A549 (cell line): ENCODE data around the gene CAND2. TPM values are rescaled to one million over a fixed set of nuclear protein-coding genes. Genes with fewer than 3 reads are reported as not detected.

Source experiments
- ATAC-seq, 2 experiments: fragments of 200-7000 bp in 1 of 2; fragments of >200 bp in 1 of 2; cut with Nextera tagmentation in 1 of 2; cut with Tn5 transposase in 1 of 2; 3 replicates each; pipeline versions ENCODE4 v1.8.0 to v1.9.1; 2018 to 2020; ENCODE audit warnings: mild to moderate bottlenecking in 1 of 2, moderate library complexity in 1 of 2
- CTCF ChIA-PET: fragments of 300-600 bp; sonication (Branson Sonifier 250); formaldehyde crosslinking; extraction: SDS; loops from one replicate; lab custom pipeline; 2021; ENCODE audit warnings: antibody characterized with exemption, inconsistent platforms; lab: Yijun Ruan, JAX
- POLR2A ChIA-PET: fragments of 350-600 bp; formaldehyde crosslinking; extraction: SDS; loops from one replicate; lab custom pipeline; 2021; ENCODE audit warnings: antibody characterized with exemption, inconsistent platforms; lab: Yijun Ruan, JAX
- DNase-seq, 2 experiments: peaks; one replicate each; pipeline versions ENCODE4 v3.0.0 to v3.0.0-alpha.2; 2011 to 2016; ENCODE audit warnings: low read depth in 1 of 2, low spot score in 1 of 2
- FAIRE-seq: peaks from 2 replicates; lab custom pipeline; 2011; peaks lifted over from hg19 to GRCh38; lab: Jason Lieb, UNC
- H3K27ac ChIP-seq, 2 experiments: fragments of >200 bp; sonication (Bioruptor Twin); formaldehyde crosslinking; 3 replicates each; pipeline ENCODE4 v1.5.1; 2016 to 2017
- H3K4me1 ChIP-seq: fragments of >200 bp; sonication (Bioruptor Twin); formaldehyde crosslinking; 3 replicates; pipeline ENCODE4 v1.6.1; 2016
- H3K4me2 ChIP-seq: fragments of >200 bp; sonication (Bioruptor Twin); formaldehyde crosslinking; 3 replicates; pipeline ENCODE4 v1.6.1; 2016
- H3K4me3 ChIP-seq: fragments of >200 bp; sonication (Bioruptor Twin); formaldehyde crosslinking; 3 replicates; pipeline ENCODE4 v1.5.1; 2016
- H3K9me3 ChIP-seq: fragments of >200 bp; sonication (Bioruptor Twin); formaldehyde crosslinking; 3 replicates; pipeline ENCODE4 v1.6.1; 2016
- CBX2 ChIP-seq: fragments of 200-600 bp; sonication (generic); IDR thresholded peaks from 2 replicates; pipeline ENCODE4 v1.6.1; 2016; ENCODE audit warnings: low read depth, mild to moderate bottlenecking, borderline replicate concordance
- CBX8 ChIP-seq: fragments of 200-600 bp; sonication (generic); IDR thresholded peaks from 2 replicates; pipeline ENCODE4 v1.6.1; 2016
- CEBPB ChIP-seq, 2 experiments: fragments of >200 bp in 1 of 2; sonication (Bioruptor Twin) in 1 of 2; formaldehyde crosslinking in 1 of 2; IDR thresholded peaks; 2 replicates each; pipeline ENCODE4 v1.6.1; 2012 to 2016
- CHD2 ChIP-seq: fragments of 150-350 bp; IDR thresholded peaks from 2 replicates; pipeline ENCODE4 v1.6.1; 2014; ENCODE audit warnings: low read length; ENCODE audit not compliant: partially characterized antibody
- EHMT2 ChIP-seq: fragments of 200-600 bp; sonication (generic); IDR thresholded peaks from 2 replicates; pipeline ENCODE4 v1.6.1; 2016; ENCODE audit warnings: antibody characterized with exemption, low read depth, mild to moderate bottlenecking, moderate library complexity
- EP300 ChIP-seq, 2 experiments: fragments of >200 bp; sonication (Bioruptor Twin); formaldehyde crosslinking; IDR thresholded peaks; 2 replicates in 1 of 2; 3 replicates in 1 of 2; pipeline ENCODE4 v1.6.1; 2016 to 2017
- ESRRA ChIP-seq: fragments of 150-350 bp; IDR thresholded peaks from 2 replicates; pipeline ENCODE4 v1.6.1; 2014; ENCODE audit warnings: mild to moderate bottlenecking, low read length, borderline replicate concordance
- FOSL2 ChIP-seq, 2 experiments: fragments of 450-650 bp in 1 of 2; fragments of >200 bp in 1 of 2; sonication (Bioruptor Twin) in 1 of 2; formaldehyde crosslinking; IDR thresholded peaks; 2 replicates each; pipeline versions ENCODE4 v1.5.0 to v1.6.1; 2016 to 2020; ENCODE audit warnings: mild to moderate bottlenecking in 1 of 2, moderate library complexity in 1 of 2
- HDAC2 ChIP-seq: fragments of 200-600 bp; sonication (generic); IDR thresholded peaks from 2 replicates; pipeline ENCODE4 v1.6.1; 2016
- HOXB13 ChIP-seq: fragments of 250-450 bp; sonication (Bioruptor Pico); IDR thresholded peaks from 2 replicates; pipeline ENCODE4 v1.5.0; 2020; ENCODE audit warnings: low read depth, mild to moderate bottlenecking, moderate library complexity
- HOXB5 ChIP-seq: fragments of 250-450 bp; sonication (Bioruptor Pico); IDR thresholded peaks from 2 replicates; pipeline ENCODE4 v1.5.0; 2020; ENCODE audit warnings: mild to moderate bottlenecking, moderate library complexity
- MAFK ChIP-seq: fragments of 450-650 bp; IDR thresholded peaks from 2 replicates; pipeline ENCODE4 v1.6.1; 2014; ENCODE audit not compliant: partially characterized antibody
- MAZ ChIP-seq: fragments of 150-350 bp; IDR thresholded peaks from 2 replicates; pipeline ENCODE4 v1.6.1; 2014; ENCODE audit warnings: antibody characterized with exemption, low read depth, low read length, borderline replicate concordance
- PHF8 ChIP-seq: fragments of 200-600 bp; sonication (generic); IDR thresholded peaks from 2 replicates; pipeline ENCODE4 v1.6.1; 2016; ENCODE audit warnings: low read depth, mild to moderate bottlenecking, antibody characterized with exemption, moderate library complexity, borderline replicate concordance
- POLR2A ChIP-seq: IDR thresholded peaks from 2 replicates; pipeline ENCODE4 v1.6.1; 2012; ENCODE audit warnings: mild to moderate bottlenecking, low read length
- RAD21 ChIP-seq, 2 experiments: fragments of >200 bp in 1 of 2; sonication (Bioruptor Twin) in 1 of 2; formaldehyde crosslinking in 1 of 2; IDR thresholded peaks in 1 of 2; conservative IDR thresholded peaks in 1 of 2; 2 replicates in 1 of 2; 3 replicates in 1 of 2; pipeline ENCODE4 v1.6.1; 2012 to 2018; ENCODE audit warnings: inconsistent platforms in 1 of 2
- RARB ChIP-seq: fragments of 250-450 bp; sonication (Bioruptor Pico); IDR thresholded peaks from 2 replicates; pipeline ENCODE4 v1.8.0; 2021; ENCODE audit warnings: mild to moderate bottlenecking, moderate library complexity
- RNF2 ChIP-seq: fragments of 200-600 bp; sonication (generic); IDR thresholded peaks from 2 replicates; pipeline ENCODE4 v1.6.1; 2016; ENCODE audit warnings: low read depth, mild to moderate bottlenecking, antibody characterized with exemption, moderate library complexity, borderline replicate concordance
- SMC3 ChIP-seq: fragments of >200 bp; sonication (Bioruptor Twin); formaldehyde crosslinking; IDR thresholded peaks from 3 replicates; pipeline ENCODE4 v1.6.1; 2018; ENCODE audit warnings: inconsistent platforms
- SREBF2 ChIP-seq: fragments of 450-650 bp; IDR thresholded peaks from 2 replicates; pipeline ENCODE4 v1.6.1; 2014; ENCODE audit warnings: mild to moderate bottlenecking, moderate library complexity
- TFCP2L1 ChIP-seq: fragments of 250-450 bp; sonication (Bioruptor Pico); IDR thresholded peaks from 2 replicates; pipeline ENCODE4 v1.5.0; 2021; ENCODE audit warnings: mild to moderate bottlenecking
- TP53 ChIP-seq: fragments of 250-450 bp; sonication (Bioruptor Pico); IDR thresholded peaks from 2 replicates; pipeline ENCODE4 v1.5.0; 2021; ENCODE audit warnings: mild to moderate bottlenecking, moderate library complexity
- ZNF302 ChIP-seq: fragments of 250-450 bp; sonication (Bioruptor Pico); IDR thresholded peaks from 2 replicates; pipeline ENCODE4 v1.9.0; 2021; ENCODE audit warnings: inconsistent platforms, mild to moderate bottlenecking, moderate library complexity
- WGBS: methylation state at CpG from one replicate; pipeline ENCODE4 v1.1.6; 2017; ENCODE audit errors: missing lambda C conversion rate; 5-methylcytosine and 5-hydroxymethylcytosine counted together
- polyA plus RNA-seq, 4 experiments: library from polyadenylated mRNA; depleted of rRNA in 3 of 4; stranded (reverse); fragments of >200 nt; fragmentation: RNase III in 1 of 4; extraction: RNeasy Plus Mini Kit Qiagen cat#74134 plus additional on column Dnase treatment in 1 of 4; gene quantifications; 2 replicates in 3 of 4; 3 replicates in 1 of 4; pipeline ENCODE4 v1.2.3, GENCODE V29; 2011 to 2017
- TF ChIP-seq, protein P1 (sequence below): IDR thresholded peaks from 2 replicates; pipeline ENCODE4 v1.6.1; 2012
- TF ChIP-seq, protein P2 (sequence below): fragments of >200 bp; sonication (Bioruptor Twin); formaldehyde crosslinking; IDR thresholded peaks from 3 replicates; pipeline ENCODE4 v1.5.1; 2016
- TF ChIP-seq, protein P3 (sequence below): fragments of >200 bp; sonication (Bioruptor Twin); formaldehyde crosslinking; IDR thresholded peaks from 2 replicates; pipeline ENCODE4 v1.6.1; 2016
- TF ChIP-seq, protein P4 (sequence below): IDR thresholded peaks from 2 replicates; pipeline ENCODE4 v1.6.1; 2012
- TF ChIP-seq, protein P5 (sequence below): fragments of 250-450 bp; sonication (Bioruptor Pico); IDR thresholded peaks from 2 replicates; pipeline ENCODE4 v1.5.0; 2021; ENCODE audit warnings: mild to moderate bottlenecking, moderate library complexity, borderline replicate concordance
- TF ChIP-seq, protein P6 (sequence below): fragments of >200 bp; sonication (Bioruptor Twin); formaldehyde crosslinking; IDR thresholded peaks from 3 replicates; pipeline ENCODE4 v1.6.1; 2016
- TF ChIP-seq, protein P7 (sequence below): fragments of 200-600 bp; sonication (generic); IDR thresholded peaks from 2 replicates; pipeline ENCODE4 v1.6.1; 2016; ENCODE audit warnings: antibody characterized with exemption, mild to moderate bottlenecking, moderate library complexity

The CAND2 gene
- polyA plus RNA-seq, 2 of the 4 experiments (the other 2 are of a cell fraction): 0.72 to 0.84 TPM

DNA sequence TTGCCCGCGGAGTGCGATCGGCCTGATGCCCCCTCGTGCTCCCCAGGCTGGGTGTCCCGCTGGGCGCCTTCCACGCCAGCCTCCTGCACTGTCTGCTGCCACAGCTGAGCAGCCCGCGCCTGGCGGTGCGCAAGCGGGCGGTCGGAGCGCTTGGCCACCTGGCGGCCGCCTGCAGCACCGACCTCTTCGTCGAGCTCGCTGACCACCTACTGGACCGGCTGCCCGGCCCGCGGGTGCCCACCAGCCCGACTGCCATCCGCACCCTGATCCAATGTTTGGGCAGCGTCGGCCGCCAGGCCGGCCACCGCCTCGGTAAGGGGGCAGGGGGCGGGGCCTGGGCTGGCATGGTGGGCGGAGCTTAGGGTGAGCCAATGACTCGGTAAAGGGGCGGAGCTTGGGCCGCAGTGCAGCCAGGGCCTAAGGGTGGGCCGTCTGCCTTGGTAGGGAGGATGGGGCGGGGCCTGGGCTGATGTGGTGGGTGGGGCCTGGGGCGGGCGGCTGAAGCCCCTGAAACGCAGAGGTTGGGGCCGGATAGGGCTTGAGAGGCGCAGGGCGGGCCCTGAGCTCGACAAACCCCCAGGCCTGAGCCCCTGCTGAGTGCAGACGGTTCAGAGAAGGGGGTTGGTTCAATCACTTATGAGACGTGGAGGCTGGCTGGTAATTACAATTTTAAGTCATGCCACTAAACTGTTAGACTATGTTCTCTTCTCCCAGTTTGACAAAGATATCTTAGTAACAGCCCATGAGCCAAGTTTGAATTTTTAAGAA lies 13.7 kb downstream of the CAND2 start:
- 3% methylated on average over 11 of the region's 50 CpGs for WGBS
- POLR2A ChIA-PET: interaction anchor here (0.7 to 2.6 kb wide), 6 partner anchors 9 to 146 kb away, joined by 3 to 10 read pairs (median 8); partner anchors contain the start of genes CAND2, RAF1 and RPL32
- H3K4me2 ChIP-seq: peak overlapping the region; percentile 75
- peak overlapping the region; percentile 63 to 83 for H3K27ac ChIP-seq
- no peaks in the 10 kb centered on the region for H3K9me3 ChIP-seq
- CTCF ChIA-PET: interaction anchor here (0.6 to 9.9 kb wide), 16 partner anchors 8 to 675 kb away, joined by 3 to 113 read pairs (median 4); partner anchors contain the start of genes CAND2 and RPL32
- ATAC-seq: peak; percentile 89 to 97
- peak overlapping the region; percentile 52 for H3K4me3 ChIP-seq
- peak; percentile 90 to 91 for DNase-seq
- no peak for FAIRE-seq
- H3K4me1 ChIP-seq: peaks cover 11% of the 10 kb centered on the region
- TF ChIP-seq HOXB5 (CRISPR knock-in tag): no peak
- TF ChIP-seq, protein P1, sequence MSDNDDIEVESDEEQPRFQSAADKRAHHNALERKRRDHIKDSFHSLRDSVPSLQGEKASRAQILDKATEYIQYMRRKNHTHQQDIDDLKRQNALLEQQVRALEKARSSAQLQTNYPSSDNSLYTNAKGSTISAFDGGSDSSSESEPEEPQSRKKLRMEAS: peak; percentile 72
- TF ChIP-seq, protein P2, sequence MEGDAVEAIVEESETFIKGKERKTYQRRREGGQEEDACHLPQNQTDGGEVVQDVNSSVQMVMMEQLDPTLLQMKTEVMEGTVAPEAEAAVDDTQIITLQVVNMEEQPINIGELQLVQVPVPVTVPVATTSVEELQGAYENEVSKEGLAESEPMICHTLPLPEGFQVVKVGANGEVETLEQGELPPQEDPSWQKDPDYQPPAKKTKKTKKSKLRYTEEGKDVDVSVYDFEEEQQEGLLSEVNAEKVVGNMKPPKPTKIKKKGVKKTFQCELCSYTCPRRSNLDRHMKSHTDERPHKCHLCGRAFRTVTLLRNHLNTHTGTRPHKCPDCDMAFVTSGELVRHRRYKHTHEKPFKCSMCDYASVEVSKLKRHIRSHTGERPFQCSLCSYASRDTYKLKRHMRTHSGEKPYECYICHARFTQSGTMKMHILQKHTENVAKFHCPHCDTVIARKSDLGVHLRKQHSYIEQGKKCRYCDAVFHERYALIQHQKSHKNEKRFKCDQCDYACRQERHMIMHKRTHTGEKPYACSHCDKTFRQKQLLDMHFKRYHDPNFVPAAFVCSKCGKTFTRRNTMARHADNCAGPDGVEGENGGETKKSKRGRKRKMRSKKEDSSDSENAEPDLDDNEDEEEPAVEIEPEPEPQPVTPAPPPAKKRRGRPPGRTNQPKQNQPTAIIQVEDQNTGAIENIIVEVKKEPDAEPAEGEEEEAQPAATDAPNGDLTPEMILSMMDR: peak; percentile 42
- TF ChIP-seq FOSL2 (IDR thresholded peaks at IDR 0.05): no peak
- TF ChIP-seq FOSL2 (CRISPR knock-in tag; IDR thresholded peaks at IDR 0.05): no peak
- TF ChIP-seq RAD21 (conservative IDR thresholded peaks at IDR 0.05 in 1 of 2, IDR thresholded peaks at IDR 0.05 in 1 of 2): peak; percentile 34 to 49; a peak in 3 of 5 replicates
- no peak for TF ChIP-seq ESRRA
- TF ChIP-seq RNF2: no peak
- TF ChIP-seq CEBPB (IDR thresholded peaks at IDR 0.05): no peak
- no peak for TF ChIP-seq MAFK
- TF ChIP-seq HDAC2: no peak
- no peak for TF ChIP-seq CBX8
- TF ChIP-seq, protein P3, sequence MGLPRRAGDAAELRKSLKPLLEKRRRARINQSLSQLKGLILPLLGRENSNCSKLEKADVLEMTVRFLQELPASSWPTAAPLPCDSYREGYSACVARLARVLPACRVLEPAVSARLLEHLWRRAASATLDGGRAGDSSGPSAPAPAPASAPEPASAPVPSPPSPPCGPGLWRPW: no peak
- peak; percentile 47; the same call in 1 of the 2 replicates for TF ChIP-seq PHF8
- TF ChIP-seq EP300 (IDR thresholded peaks at IDR 0.05): no peak
- TF ChIP-seq SREBF2: no peak
- no peak for TF ChIP-seq EHMT2
- TF ChIP-seq ZNF302 (CRISPR knock-in tag): no peak
- TF ChIP-seq, protein P4, sequence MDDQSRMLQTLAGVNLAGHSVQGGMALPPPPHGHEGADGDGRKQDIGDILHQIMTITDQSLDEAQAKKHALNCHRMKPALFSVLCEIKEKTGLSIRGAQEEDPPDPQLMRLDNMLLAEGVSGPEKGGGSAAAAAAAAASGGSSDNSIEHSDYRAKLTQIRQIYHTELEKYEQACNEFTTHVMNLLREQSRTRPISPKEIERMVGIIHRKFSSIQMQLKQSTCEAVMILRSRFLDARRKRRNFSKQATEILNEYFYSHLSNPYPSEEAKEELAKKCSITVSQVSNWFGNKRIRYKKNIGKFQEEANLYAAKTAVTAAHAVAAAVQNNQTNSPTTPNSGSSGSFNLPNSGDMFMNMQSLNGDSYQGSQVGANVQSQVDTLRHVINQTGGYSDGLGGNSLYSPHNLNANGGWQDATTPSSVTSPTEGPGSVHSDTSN: no peak
- TF ChIP-seq CBX2: no peak
- TF ChIP-seq POLR2A: peak; percentile 85
- no peak for TF ChIP-seq MAZ
- TF ChIP-seq CHD2: no peak
- TF ChIP-seq HOXB13: no peak
- TF ChIP-seq, protein P5, sequence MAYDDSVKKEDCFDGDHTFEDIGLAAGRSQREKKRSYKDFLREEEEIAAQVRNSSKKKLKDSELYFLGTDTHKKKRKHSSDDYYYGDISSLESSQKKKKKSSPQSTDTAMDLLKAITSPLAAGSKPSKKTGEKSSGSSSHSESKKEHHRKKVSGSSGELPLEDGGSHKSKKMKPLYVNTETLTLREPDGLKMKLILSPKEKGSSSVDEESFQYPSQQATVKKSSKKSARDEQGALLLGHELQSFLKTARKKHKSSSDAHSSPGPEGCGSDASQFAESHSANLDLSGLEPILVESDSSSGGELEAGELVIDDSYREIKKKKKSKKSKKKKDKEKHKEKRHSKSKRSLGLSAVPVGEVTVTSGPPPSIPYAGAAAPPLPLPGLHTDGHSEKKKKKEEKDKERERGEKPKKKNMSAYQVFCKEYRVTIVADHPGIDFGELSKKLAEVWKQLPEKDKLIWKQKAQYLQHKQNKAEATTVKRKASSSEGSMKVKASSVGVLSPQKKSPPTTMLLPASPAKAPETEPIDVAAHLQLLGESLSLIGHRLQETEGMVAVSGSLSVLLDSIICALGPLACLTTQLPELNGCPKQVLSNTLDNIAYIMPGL (CRISPR knock-in tag): no peak
- TF ChIP-seq, protein P6, sequence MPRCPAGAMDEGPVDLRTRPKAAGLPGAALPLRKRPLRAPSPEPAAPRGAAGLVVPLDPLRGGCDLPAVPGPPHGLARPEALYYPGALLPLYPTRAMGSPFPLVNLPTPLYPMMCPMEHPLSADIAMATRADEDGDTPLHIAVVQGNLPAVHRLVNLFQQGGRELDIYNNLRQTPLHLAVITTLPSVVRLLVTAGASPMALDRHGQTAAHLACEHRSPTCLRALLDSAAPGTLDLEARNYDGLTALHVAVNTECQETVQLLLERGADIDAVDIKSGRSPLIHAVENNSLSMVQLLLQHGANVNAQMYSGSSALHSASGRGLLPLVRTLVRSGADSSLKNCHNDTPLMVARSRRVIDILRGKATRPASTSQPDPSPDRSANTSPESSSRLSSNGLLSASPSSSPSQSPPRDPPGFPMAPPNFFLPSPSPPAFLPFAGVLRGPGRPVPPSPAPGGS: 0 out of 3 replicates have a peak, but pooled peaks have one; percentile 26
- peak; percentile 61 for TF ChIP-seq SMC3
- TF ChIP-seq TP53 (CRISPR knock-in tag): no peak
- no peak for TF ChIP-seq RARB (CRISPR knock-in tag)
- TF ChIP-seq TFCP2L1: no peak
- TF ChIP-seq, protein P7, sequence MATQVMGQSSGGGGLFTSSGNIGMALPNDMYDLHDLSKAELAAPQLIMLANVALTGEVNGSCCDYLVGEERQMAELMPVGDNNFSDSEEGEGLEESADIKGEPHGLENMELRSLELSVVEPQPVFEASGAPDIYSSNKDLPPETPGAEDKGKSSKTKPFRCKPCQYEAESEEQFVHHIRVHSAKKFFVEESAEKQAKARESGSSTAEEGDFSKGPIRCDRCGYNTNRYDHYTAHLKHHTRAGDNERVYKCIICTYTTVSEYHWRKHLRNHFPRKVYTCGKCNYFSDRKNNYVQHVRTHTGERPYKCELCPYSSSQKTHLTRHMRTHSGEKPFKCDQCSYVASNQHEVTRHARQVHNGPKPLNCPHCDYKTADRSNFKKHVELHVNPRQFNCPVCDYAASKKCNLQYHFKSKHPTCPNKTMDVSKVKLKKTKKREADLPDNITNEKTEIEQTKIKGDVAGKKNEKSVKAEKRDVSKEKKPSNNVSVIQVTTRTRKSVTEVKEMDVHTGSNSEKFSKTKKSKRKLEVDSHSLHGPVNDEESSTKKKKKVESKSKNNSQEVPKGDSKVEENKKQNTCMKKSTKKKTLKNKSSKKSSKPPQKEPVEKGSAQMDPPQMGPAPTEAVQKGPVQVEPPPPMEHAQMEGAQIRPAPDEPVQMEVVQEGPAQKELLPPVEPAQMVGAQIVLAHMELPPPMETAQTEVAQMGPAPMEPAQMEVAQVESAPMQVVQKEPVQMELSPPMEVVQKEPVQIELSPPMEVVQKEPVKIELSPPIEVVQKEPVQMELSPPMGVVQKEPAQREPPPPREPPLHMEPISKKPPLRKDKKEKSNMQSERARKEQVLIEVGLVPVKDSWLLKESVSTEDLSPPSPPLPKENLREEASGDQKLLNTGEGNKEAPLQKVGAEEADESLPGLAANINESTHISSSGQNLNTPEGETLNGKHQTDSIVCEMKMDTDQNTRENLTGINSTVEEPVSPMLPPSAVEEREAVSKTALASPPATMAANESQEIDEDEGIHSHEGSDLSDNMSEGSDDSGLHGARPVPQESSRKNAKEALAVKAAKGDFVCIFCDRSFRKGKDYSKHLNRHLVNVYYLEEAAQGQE: no peak
